Endothelial cell of umbilical vein (primary cell): ENCODE results near the gene TIMM21. TPM values are rescaled to one million over a fixed set of nuclear protein-coding genes. Genes with fewer than 3 reads are reported as not detected.

Experiments used
- BruUV-seq: library from RNA; stranded (reverse); fragments of 400-500 nt; replicated peaks from 2 replicates; lab custom pipeline; 2021; lab: Mats Ljungman, UMichigan
- CTCF ChIA-PET: fragments of 300-600, 350-600 bp; sonication (Branson Sonifier 250); formaldehyde crosslinking; loops from one replicate; lab custom pipeline; 2021; ENCODE audit warnings: antibody characterized with exemption, inconsistent platforms; lab: Charles Lee
- POLR2A ChIA-PET: fragments of 300-600, 350-600 bp; sonication (Branson Sonifier 250); formaldehyde crosslinking; loops from one replicate; lab custom pipeline; 2021; ENCODE audit warnings: antibody characterized with exemption, inconsistent platforms; lab: Charles Lee
- DNase-seq: peaks from one replicate; pipeline ENCODE4 v3.0.0-alpha.2; 2011; ENCODE audit warnings: low read depth, low spot score
- FAIRE-seq: peaks from 2 replicates; lab custom pipeline; 2011; peaks lifted over from hg19 to GRCh38; lab: Jason Lieb, UNC
- H2AFZ ChIP-seq: 2 replicates; pipeline ENCODE4 v1.6.0; 2012; ENCODE audit warnings: low read depth, low read length, control low read depth, inconsistent platforms
- H3K27ac ChIP-seq: 2 replicates; pipeline ENCODE4 v1.5.1; 2011; ENCODE audit warnings: low read depth, mild to moderate bottlenecking, control low read depth, low read length, moderate library complexity; ENCODE audit not compliant: insufficient read depth
- H3K27me3 ChIP-seq, 2 experiments: 2 replicates each; pipeline versions ENCODE4 v1.6.0 to v1.6.1; 2011; ENCODE audit warnings: low read length in 2 of 2, mixed read lengths in 1 of 2; ENCODE audit not compliant: control insufficient read depth in 2 of 2, insufficient read depth in 2 of 2
- H3K36me3 ChIP-seq, 2 experiments: 2 replicates in 1 of 2; 3 replicates in 1 of 2; pipeline ENCODE4 v1.5.1; 2011; ENCODE audit warnings: low read length in 2 of 2, mild to moderate bottlenecking in 1 of 2, moderate library complexity in 1 of 2; ENCODE audit not compliant: control insufficient read depth in 2 of 2, insufficient read depth in 2 of 2; ENCODE audit errors: extremely low read depth in 1 of 2
- H3K4me1 ChIP-seq: 3 replicates; pipeline ENCODE4 v1.5.1; 2011; ENCODE audit warnings: mild to moderate bottlenecking, low read length; ENCODE audit not compliant: control insufficient read depth, insufficient read depth; ENCODE audit errors: extremely low read depth
- H3K4me2 ChIP-seq: 2 replicates; pipeline ENCODE4 v1.6.1; 2011; ENCODE audit warnings: low read length, control low read depth, mixed read lengths; ENCODE audit not compliant: insufficient read depth
- H3K4me3 ChIP-seq, 3 experiments: fragments of 200-600 bp in 1 of 3; sonication (generic), shearing (Covaris generic) in 1 of 3; replicated peaks in 1 of 3; 2 replicates each; pipeline ENCODE4 v1.5.1; 2011 to 2016; ENCODE audit warnings: control low read depth in 3 of 3, low read length in 3 of 3, mild to moderate bottlenecking in 2 of 3, inconsistent platforms in 1 of 3, low read depth in 1 of 3, moderate library complexity in 1 of 3; ENCODE audit not compliant: insufficient read depth in 1 of 3
- H3K79me2 ChIP-seq: 2 replicates; pipeline ENCODE4 v1.6.0; 2012; ENCODE audit warnings: low read length, inconsistent platforms; ENCODE audit not compliant: control insufficient read depth, insufficient read depth
- H3K9ac ChIP-seq: replicated peaks from 2 replicates; pipeline ENCODE3; 2011; ENCODE audit warnings: low read length, control low read depth; ENCODE audit not compliant: insufficient read depth; ENCODE audit errors: extremely low read depth
- H3K9me1 ChIP-seq: replicated peaks from 3 replicates; pipeline ENCODE4 v1.6.0; 2011; ENCODE audit warnings: mild to moderate bottlenecking, low read length; ENCODE audit not compliant: control insufficient read depth, insufficient read depth; ENCODE audit errors: extremely low read depth
- H3K9me3 ChIP-seq: replicated peaks from 2 replicates; pipeline ENCODE4 v1.5.1; 2012; ENCODE audit warnings: low read length, inconsistent platforms; ENCODE audit not compliant: control insufficient read depth, insufficient read depth
- H4K20me1 ChIP-seq: replicated peaks from 2 replicates; pipeline ENCODE3; 2011; ENCODE audit warnings: mild to moderate bottlenecking, low read length; ENCODE audit not compliant: control insufficient read depth, insufficient read depth; ENCODE audit errors: extremely low read depth
- CTCF ChIP-seq, 2 donors: IDR thresholded peaks; 1 replicate in 1 of 2; 2 replicates in 1 of 2; pipeline ENCODE4 v1.5.1; 2011; ENCODE audit warnings: low read length in 2 of 2, mild to moderate bottlenecking in 2 of 2, moderate library complexity in 2 of 2, control low read depth in 1 of 2, inconsistent platforms in 1 of 2, low read depth in 1 of 2; ENCODE audit not compliant: insufficient read depth in 1 of 2; ENCODE audit errors: extremely low read depth in 1 of 2
- EZH2 ChIP-seq: IDR thresholded peaks from 2 replicates; pipeline ENCODE4 v1.6.1; 2012; ENCODE audit warnings: borderline replicate concordance, low read depth, mild to moderate bottlenecking, moderate library complexity, low read length, inconsistent platforms; ENCODE audit not compliant: severe bottlenecking
- FOS ChIP-seq: IDR thresholded peaks from 2 replicates; pipeline ENCODE4 v1.6.1; 2011; ENCODE audit warnings: mild to moderate bottlenecking, low read length, moderate library complexity, borderline replicate concordance; ENCODE audit not compliant: insufficient read depth
- GATA2 ChIP-seq: IDR thresholded peaks from 2 replicates; pipeline ENCODE4 v1.7.0; 2011; ENCODE audit warnings: low read depth, mild to moderate bottlenecking, moderate library complexity, mixed read lengths, low read length; ENCODE audit not compliant: insufficient read length, insufficient read depth
- JUN ChIP-seq: IDR thresholded peaks from 2 replicates; pipeline ENCODE4 v1.6.1; 2011; ENCODE audit warnings: borderline replicate concordance, low read depth; ENCODE audit not compliant: insufficient read length, insufficient read depth
- MAX ChIP-seq: IDR thresholded peaks from 2 replicates; pipeline ENCODE4 v1.6.1; 2011; ENCODE audit not compliant: insufficient read depth, insufficient read length
- MYC ChIP-seq: IDR thresholded peaks from one replicate; pipeline ENCODE4 v1.6.1; 2011; ENCODE audit warnings: mild to moderate bottlenecking, low read depth, low read length
- POLR2A ChIP-seq: IDR thresholded peaks from 2 replicates; pipeline ENCODE4 v1.6.1; 2012; ENCODE audit warnings: low read depth, mild to moderate bottlenecking, control low read depth, low read length
- POLR2AphosphoS5 ChIP-seq: IDR thresholded peaks from 2 replicates; pipeline ENCODE4 v1.6.1; 2012; ENCODE audit warnings: low read depth, mild to moderate bottlenecking, control low read depth, low read length, moderate library complexity; ENCODE audit not compliant: insufficient read depth
- dilution Hi-C: fragments of 300-500 bp; cut with MboI; formaldehyde crosslinking; loops from one replicate; pipeline ENCODE4 v1.15.0; 2019; ENCODE audit warnings: low sequenced_read_pairs; ENCODE audit not compliant: extremely low pct_ligation_motif_present
- intact Hi-C: fragments of 100-400 bp; cut with micrococcal nuclease; formaldehyde crosslinking; loops from one replicate; pipeline ENCODE4 v1.10.0; 2022
- polyA plus RNA-seq, 4 experiments: library from polyadenylated mRNA; depleted of rRNA in 3 of 4; stranded (reverse) in 3 of 4; unstranded in 1 of 4; fragments of >200 nt; gene quantifications; 2 replicates each; pipeline versions ENCODE4 v1.2.1 to v1.2.3, GENCODE V29; 2011 to 2012; ENCODE audit warnings: missing spikeins in 1 of 4
- total RNA-seq: library from RNA; stranded (reverse); gene quantifications from 2 replicates; pipeline ENCODE4 v1.2.3, GENCODE V29; 2021

Gene TIMM21
- total and polyA plus RNA-seq, 2 donors (not counting 3 experiments of a cell fraction or from before 2014, with no cell fraction given), result 22.9 to 38.9 TPM

- no TSS peak for BruUV-seq
- CTCF ChIA-PET, result no interaction called here
- no peaks in the 10 kb centered on the region for H3K36me3 ChIP-seq
- FAIRE-seq, result no peak
- H3K4me1 ChIP-seq, result no peaks in the 10 kb centered on the region
- POLR2A ChIA-PET, result no interaction called here
- no peaks in the 10 kb centered on the region for H3K9me3 ChIP-seq
- no peaks in the 10 kb centered on the region for H3K9me1 ChIP-seq
- H4K20me1 ChIP-seq, result no peaks in the 10 kb centered on the region
- no peak overlapping the region for H3K4me3 ChIP-seq
- H2AFZ ChIP-seq, result no peak overlapping the region
- TF ChIP-seq POLR2A (no peak), GATA2 (no peak), POLR2AphosphoS5 (no peak), MAX (no peak), FOS (no peak), MYC (no peak)
- H3K27me3 ChIP-seq, result no peaks in the 10 kb centered on the region
- DNase-seq, result no peak
- dilution Hi-C loops, result no loop called here
- H3K27ac ChIP-seq, result no peak overlapping the region
- no peaks in the 10 kb centered on the region for H3K79me2 ChIP-seq
- no peak overlapping the region for H3K4me2 ChIP-seq
- no peak overlapping the region for H3K9ac ChIP-seq
- intact Hi-C loops, result no loop called here
Observed at GRCh38 chr18:74110976-74111375, 37.3 kb upstream of the TIMM21 start.

- no TSS peak for BruUV-seq
Observed at GRCh38 chr18:74113711-74114110, 34.6 kb upstream of the TIMM21 start.

More at GRCh38 chr18:74113711-74114110, 34.6 kb upstream of the TIMM21 start:
- Histone ChIP-seq H3K9me1 (no peaks in the 10 kb centered on the region), H3K4me3 (no peak overlapping the region), H3K4me1 (no peaks in the 10 kb centered on the region), H3K36me3 (no peaks in the 10 kb centered on the region), H3K27ac (no peak overlapping the region), H3K79me2 (no peaks in the 10 kb centered on the region), H3K9me3 (no peaks in the 10 kb centered on the region), H3K4me2 (no peak overlapping the region), H3K27me3 (no peaks in the 10 kb centered on the region), H4K20me1 (no peaks in the 10 kb centered on the region), H2AFZ (no peak overlapping the region), H3K9ac (no peak overlapping the region)
- no peak for DNase-seq
- dilution Hi-C loops (no loop called here), intact Hi-C loops (no loop called here)
- CTCF ChIA-PET, result no interaction called here
- TF ChIP-seq CTCF (IDR thresholded peaks at IDR 0.05; ENCODE audit: extremely low read depth in 1 of 2, insufficient read depth in 1 of 2, low read depth in 1 of 2, low read length in 2 of 2), result no peak
- no peak for TF ChIP-seq GATA2
- TF ChIP-seq MAX, result no peak
- TF ChIP-seq MYC, result no peak
- TF ChIP-seq POLR2A, result no peak
- TF ChIP-seq FOS, result no peak
- no peak for TF ChIP-seq EZH2
- no peak for TF ChIP-seq JUN
- POLR2A ChIA-PET, result no interaction called here
- no peak for FAIRE-seq
